Measurements from ENCODE around the gene SLC13A3.

GRCh38 chr20:46652699-46653098, 1.4 kb upstream of the SLC13A3 start:
- TF ChIP-seq CTCF (IDR thresholded peaks at IDR 0.05; ENCODE audit: insufficient read depth, low read length, poor library complexity, severe bottlenecking), result no peak
- TF ChIP-seq EZH2phosphoT487 (conservative IDR thresholded peaks at IDR 0.05; ENCODE audit: low read length), result no peak
